C4-2B (cell line): ENCODE data around the gene RUNX3.

Experiments
- ZFX ChIP-seq: fragments of 450-650 bp; IDR thresholded peaks from 2 replicates; pipeline ENCODE4 v1.6.1; 2017
- TF ChIP-seq, protein P1 (sequence below): fragments of 450-650 bp; conservative IDR thresholded peaks from 2 replicates; pipeline ENCODE4 v1.5.1; 2017; ENCODE audit warnings: mild to moderate bottlenecking

DNA sequence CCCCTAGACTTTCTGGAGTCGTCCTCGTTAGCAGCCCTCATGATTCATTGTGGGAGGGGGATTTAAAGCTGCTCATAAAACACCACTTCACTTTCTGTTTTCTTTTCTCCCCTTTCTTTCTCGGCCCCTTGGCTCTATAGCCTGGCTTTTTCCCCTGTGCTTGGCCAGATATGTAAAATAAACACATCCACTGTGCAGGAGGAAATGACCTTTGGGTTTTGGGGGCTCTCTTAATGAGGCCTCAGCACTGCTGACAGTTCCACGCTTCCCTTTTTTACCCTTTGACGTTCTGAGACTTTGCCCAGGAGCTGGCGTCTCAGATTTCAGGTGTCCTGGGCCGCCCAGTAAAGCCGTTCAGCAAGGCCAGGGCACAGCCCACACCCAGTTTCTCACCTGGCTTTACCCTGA is 65.7 kb downstream of the RUNX3 start:
- TF ChIP-seq, protein P1, sequence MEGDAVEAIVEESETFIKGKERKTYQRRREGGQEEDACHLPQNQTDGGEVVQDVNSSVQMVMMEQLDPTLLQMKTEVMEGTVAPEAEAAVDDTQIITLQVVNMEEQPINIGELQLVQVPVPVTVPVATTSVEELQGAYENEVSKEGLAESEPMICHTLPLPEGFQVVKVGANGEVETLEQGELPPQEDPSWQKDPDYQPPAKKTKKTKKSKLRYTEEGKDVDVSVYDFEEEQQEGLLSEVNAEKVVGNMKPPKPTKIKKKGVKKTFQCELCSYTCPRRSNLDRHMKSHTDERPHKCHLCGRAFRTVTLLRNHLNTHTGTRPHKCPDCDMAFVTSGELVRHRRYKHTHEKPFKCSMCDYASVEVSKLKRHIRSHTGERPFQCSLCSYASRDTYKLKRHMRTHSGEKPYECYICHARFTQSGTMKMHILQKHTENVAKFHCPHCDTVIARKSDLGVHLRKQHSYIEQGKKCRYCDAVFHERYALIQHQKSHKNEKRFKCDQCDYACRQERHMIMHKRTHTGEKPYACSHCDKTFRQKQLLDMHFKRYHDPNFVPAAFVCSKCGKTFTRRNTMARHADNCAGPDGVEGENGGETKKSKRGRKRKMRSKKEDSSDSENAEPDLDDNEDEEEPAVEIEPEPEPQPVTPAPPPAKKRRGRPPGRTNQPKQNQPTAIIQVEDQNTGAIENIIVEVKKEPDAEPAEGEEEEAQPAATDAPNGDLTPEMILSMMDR = no peak
- no peak for TF ChIP-seq ZFX
